K562 (cell line): ENCODE data around the gene TBCC. TPM values are rescaled to one million over a fixed set of nuclear protein-coding genes. Genes with fewer than 3 reads are reported as not detected.

Experiments
- AFF1 ChIP-seq, 2 experiments: fragments of 450-650 bp; IDR thresholded peaks; 2 replicates each; pipeline ENCODE4 v1.6.1; 2018; ENCODE audit warnings: mild to moderate bottlenecking in 2 of 2, low read depth in 1 of 2; ENCODE audit not compliant: partially characterized antibody in 2 of 2
- CBX1 ChIP-seq: sonication (generic); IDR thresholded peaks from 2 replicates; pipeline ENCODE4 v1.6.1; 2016; ENCODE audit warnings: antibody characterized with exemption, low read depth, mild to moderate bottlenecking
- CREBBP ChIP-seq: IDR thresholded peaks from one replicate; pipeline ENCODE4 v1.6.1; 2012; ENCODE audit warnings: low read depth, mild to moderate bottlenecking, control low read depth, inconsistent platforms, low read length
- EHMT2 ChIP-seq: fragments of 450-650 bp; IDR thresholded peaks from 2 replicates; pipeline ENCODE4 v1.6.1; 2018; ENCODE audit warnings: antibody characterized with exemption
- FOSL1 ChIP-seq: fragments of 200-800 bp; sonication (Bioruptor generic); conservative IDR thresholded peaks from 2 replicates; pipeline ENCODE4 v1.6.1; 2016; ENCODE audit warnings: missing genetic modification characterization, missing compliant biosample characterization
- GTF2E2 ChIP-seq: fragments of 200-800 bp; sonication (Bioruptor generic); IDR thresholded peaks from 2 replicates; pipeline ENCODE4 v1.6.1; 2016; ENCODE audit warnings: missing genetic modification characterization, missing compliant biosample characterization
- HDAC1 ChIP-seq, 2 experiments: fragments of 450-650 bp; IDR thresholded peaks; 2 replicates each; pipeline ENCODE4 v1.6.1; 2016 to 2017; ENCODE audit warnings: inconsistent platforms in 1 of 2, mild to moderate bottlenecking in 1 of 2, moderate library complexity in 1 of 2
- HIVEP1 ChIP-seq: fragments of 250-450 bp; sonication (Bioruptor Pico); IDR thresholded peaks from 2 replicates; pipeline ENCODE4 v1.4.0; 2020; ENCODE audit warnings: mild to moderate bottlenecking
- JUND ChIP-seq, 2 experiments: IDR thresholded peaks; 2 replicates in 1 of 2; 3 replicates in 1 of 2; pipeline ENCODE4 v1.6.1; 2011; ENCODE audit warnings: borderline replicate concordance in 2 of 2, low read depth in 2 of 2, low read length in 2 of 2, improper control_type of control experiment in 1 of 2, missing biosample characterization in 1 of 2, missing genetic modification characterization in 1 of 2, missing genetic modification reagents in 1 of 2
- LEF1 ChIP-seq: fragments of 450-650 bp; IDR thresholded peaks from 2 replicates; pipeline ENCODE4 v1.6.1; 2016; ENCODE audit warnings: mild to moderate bottlenecking
- PRDM10 ChIP-seq: fragments of 450-650 bp; IDR thresholded peaks from 2 replicates; pipeline ENCODE4 v1.6.1; 2018; ENCODE audit not compliant: partially characterized antibody
- TBL1XR1 ChIP-seq, 2 experiments: IDR thresholded peaks; 2 replicates each; pipeline ENCODE4 v1.6.1; 2012; ENCODE audit warnings: improper control_type of control experiment in 2 of 2, low read length in 2 of 2, mild to moderate bottlenecking in 1 of 2
- ZBTB7A ChIP-seq: IDR thresholded peaks from 2 replicates; pipeline ENCODE4 v1.6.1; 2011; ENCODE audit warnings: low read depth, mild to moderate bottlenecking, low read length, moderate library complexity, borderline replicate concordance; ENCODE audit not compliant: control insufficient read depth
- ZFP30 ChIP-seq: fragments of 250-450 bp; sonication (Bioruptor Pico); IDR thresholded peaks from 2 replicates; pipeline ENCODE4 v1.8.0; 2022; ENCODE audit warnings: moderate library complexity, mild to moderate bottlenecking, inconsistent platforms, borderline replicate concordance
- ZKSCAN3 ChIP-seq: fragments of 250-450 bp; sonication (Bioruptor Pico); IDR thresholded peaks from 2 replicates; pipeline ENCODE4 v1.4.0; 2020
- ZNF830 ChIP-seq: fragments of 250-450 bp; sonication (Bioruptor Pico); IDR thresholded peaks from 2 replicates; pipeline ENCODE4 v1.5.0; 2021; ENCODE audit warnings: mild to moderate bottlenecking
- polyA plus RNA-seq, 8 experiments: library from polyadenylated mRNA; depleted of rRNA in 4 of 8; stranded (reverse) in 5 of 8; unstranded in 3 of 8; fragments of >200 nt; fragmentation: Nextera tagmentation in 2 of 8; fragmentation: Illumina TruSeq in 1 of 8; extraction: Ambion mirVana in 2 of 8; extraction: Trizol in 1 of 8; gene quantifications; 2 replicates each; pipeline versions ENCODE4 v1.2.1 to v1.2.3, GENCODE V29; 2011 to 2014; ENCODE audit warnings: inconsistent platforms in 1 of 8, missing spikeins in 1 of 8
- total RNA-seq, 7 experiments: library from RNA; depleted of rRNA in 6 of 7; stranded (reverse); fragments of >200 nt in 6 of 7; fragmentation: Illumina TruSeq in 2 of 7; extraction: Trizol in 2 of 7; gene quantifications; 2 replicates each; pipeline versions ENCODE4 v1.2.1 to v1.2.3, GENCODE V29; 2011 to 2021; ENCODE audit warnings: low replicate concordance in 1 of 7
- TF ChIP-seq, protein P1 (sequence below): fragments of 200-800 bp; sonication (Bioruptor generic); IDR thresholded peaks from 2 replicates; pipeline ENCODE4 v1.6.1; 2017; ENCODE audit warnings: missing genetic modification characterization, missing compliant biosample characterization

TBCC gene
- total and polyA plus RNA-seq, 9 of the 15 experiments (the other 6 are each of a cell fraction or from before 2014, with no cell fraction given) = 2.8 to 34.1 (median 23.3) TPM

- no peak for TF ChIP-seq EHMT2
- TF ChIP-seq CREBBP = no peak
- TF ChIP-seq ZKSCAN3 (CRISPR knock-in tag) = no peak
- peak; percentile 49; the same call in 1 of the 2 replicates for TF ChIP-seq ZBTB7A
- TF ChIP-seq ZNF830 (CRISPR knock-in tag) = 0 out of 2 replicates have a peak, but pooled peaks have one; percentile 29
- peak; percentile 24; the same call in 1 of the 2 replicates for TF ChIP-seq LEF1
- peak in 1 of 2 experiments; percentile 48; a peak in 1 of 4 replicates for TF ChIP-seq HDAC1 (IDR thresholded peaks at IDR 0.05)
- peak in 1 of 2 experiments; percentile 38; a peak in 1 of 4 replicates for TF ChIP-seq TBL1XR1 (IDR thresholded peaks at IDR 0.05; ENCODE audit: low read length in 2 of 2)
- peak; percentile 54; the same call in 1 of the 2 replicates for TF ChIP-seq CBX1
- peak; percentile 63 for TF ChIP-seq PRDM10
- no peak for TF ChIP-seq ZFP30 (CRISPR knock-in tag)
- TF ChIP-seq FOSL1 (tag) = peak; percentile 93
- TF ChIP-seq HIVEP1 (CRISPR knock-in tag) = no peak
- peak; percentile 58 for TF ChIP-seq GTF2E2
- TF ChIP-seq JUND (IDR thresholded peaks at IDR 0.05; ENCODE audit: borderline replicate concordance, low read depth, low read length) = peak; percentile 80
- no peak; the same call in 2 of the 3 replicates for TF ChIP-seq JUND (tag; IDR thresholded peaks at IDR 0.05; ENCODE audit: borderline replicate concordance, low read depth, low read length)
- TF ChIP-seq, protein P1, sequence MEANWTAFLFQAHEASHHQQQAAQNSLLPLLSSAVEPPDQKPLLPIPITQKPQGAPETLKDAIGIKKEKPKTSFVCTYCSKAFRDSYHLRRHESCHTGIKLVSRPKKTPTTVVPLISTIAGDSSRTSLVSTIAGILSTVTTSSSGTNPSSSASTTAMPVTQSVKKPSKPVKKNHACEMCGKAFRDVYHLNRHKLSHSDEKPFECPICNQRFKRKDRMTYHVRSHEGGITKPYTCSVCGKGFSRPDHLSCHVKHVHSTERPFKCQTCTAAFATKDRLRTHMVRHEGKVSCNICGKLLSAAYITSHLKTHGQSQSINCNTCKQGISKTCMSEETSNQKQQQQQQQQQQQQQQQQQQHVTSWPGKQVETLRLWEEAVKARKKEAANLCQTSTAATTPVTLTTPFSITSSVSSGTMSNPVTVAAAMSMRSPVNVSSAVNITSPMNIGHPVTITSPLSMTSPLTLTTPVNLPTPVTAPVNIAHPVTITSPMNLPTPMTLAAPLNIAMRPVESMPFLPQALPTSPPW (CRISPR knock-in tag) = peak; percentile 35
- TF ChIP-seq AFF1 (IDR thresholded peaks at IDR 0.05; ENCODE audit: low read depth in 1 of 2, partially characterized antibody in 2 of 2) = peak in 1 of 2 experiments; percentile 44
Observed at GRCh38 chr6:42782689-42783176, 36.8 kb upstream of the TBCC start (continued).
